Fibroblast of mammary gland (primary cell): ENCODE measurements around the gene RAB7A.
"Not testable (repeated sequence)": the region's sequence is repeated elsewhere in the genome, so short reads cannot be mapped to it uniquely, and the experiment has no call there.

Experiments used
- DNase-seq: peaks from one replicate; pipeline ENCODE4 v3.0.0-alpha.2; 2010; ENCODE audit warnings: low read depth
- H3K4me3 ChIP-seq: 2 replicates; pipeline ENCODE4 v1.5.1; 2011; ENCODE audit warnings: low read depth, mild to moderate bottlenecking, low read length, moderate library complexity; ENCODE audit not compliant: control insufficient read depth
- TF ChIP-seq, protein P1 (sequence below): conservative IDR thresholded peaks from 2 replicates; pipeline ENCODE4 v1.5.1; 2011; ENCODE audit warnings: low read depth, low read length, inconsistent platforms; ENCODE audit not compliant: control insufficient read depth, insufficient read depth

The RAB7A gene

DNA sequence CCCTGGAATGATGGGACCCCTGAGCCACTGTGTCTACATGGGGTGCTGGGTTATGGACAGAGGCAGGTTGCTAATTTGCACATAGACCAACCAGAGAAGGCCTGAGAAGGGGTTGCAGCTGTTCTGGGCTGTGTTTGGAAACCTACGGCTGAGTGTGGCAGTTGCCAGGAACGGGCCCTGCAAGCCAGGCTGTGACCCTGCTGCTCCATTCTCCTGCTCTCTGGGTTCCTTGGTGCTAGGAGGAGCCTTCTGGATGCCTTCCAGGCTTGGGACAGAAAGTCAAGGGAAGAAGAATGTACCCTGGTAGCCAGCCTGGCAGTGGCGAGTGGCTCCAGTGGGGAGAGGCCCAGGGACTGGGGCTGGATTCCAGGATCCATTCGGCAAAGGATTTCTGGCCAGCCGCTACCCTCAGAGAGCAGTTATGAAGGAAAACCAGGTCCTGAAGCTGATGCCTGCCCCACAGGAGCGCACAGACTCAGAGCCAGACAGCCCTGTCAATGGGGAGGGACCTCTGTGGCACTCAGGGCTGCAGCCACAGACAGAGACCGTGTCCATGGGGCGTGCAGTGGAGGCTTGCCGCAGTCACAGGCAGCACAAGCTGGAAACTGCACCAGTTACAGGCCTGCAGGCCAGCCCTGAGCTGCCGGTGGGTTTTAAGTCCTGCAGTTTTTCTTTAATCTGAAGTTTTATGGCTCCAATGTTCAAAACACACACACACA, 98.3 kb downstream of the RAB7A start:
- no peak for DNase-seq
- TF ChIP-seq, protein P1, sequence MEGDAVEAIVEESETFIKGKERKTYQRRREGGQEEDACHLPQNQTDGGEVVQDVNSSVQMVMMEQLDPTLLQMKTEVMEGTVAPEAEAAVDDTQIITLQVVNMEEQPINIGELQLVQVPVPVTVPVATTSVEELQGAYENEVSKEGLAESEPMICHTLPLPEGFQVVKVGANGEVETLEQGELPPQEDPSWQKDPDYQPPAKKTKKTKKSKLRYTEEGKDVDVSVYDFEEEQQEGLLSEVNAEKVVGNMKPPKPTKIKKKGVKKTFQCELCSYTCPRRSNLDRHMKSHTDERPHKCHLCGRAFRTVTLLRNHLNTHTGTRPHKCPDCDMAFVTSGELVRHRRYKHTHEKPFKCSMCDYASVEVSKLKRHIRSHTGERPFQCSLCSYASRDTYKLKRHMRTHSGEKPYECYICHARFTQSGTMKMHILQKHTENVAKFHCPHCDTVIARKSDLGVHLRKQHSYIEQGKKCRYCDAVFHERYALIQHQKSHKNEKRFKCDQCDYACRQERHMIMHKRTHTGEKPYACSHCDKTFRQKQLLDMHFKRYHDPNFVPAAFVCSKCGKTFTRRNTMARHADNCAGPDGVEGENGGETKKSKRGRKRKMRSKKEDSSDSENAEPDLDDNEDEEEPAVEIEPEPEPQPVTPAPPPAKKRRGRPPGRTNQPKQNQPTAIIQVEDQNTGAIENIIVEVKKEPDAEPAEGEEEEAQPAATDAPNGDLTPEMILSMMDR, result no peak
- no peak overlapping the region for H3K4me3 ChIP-seq

DNA sequence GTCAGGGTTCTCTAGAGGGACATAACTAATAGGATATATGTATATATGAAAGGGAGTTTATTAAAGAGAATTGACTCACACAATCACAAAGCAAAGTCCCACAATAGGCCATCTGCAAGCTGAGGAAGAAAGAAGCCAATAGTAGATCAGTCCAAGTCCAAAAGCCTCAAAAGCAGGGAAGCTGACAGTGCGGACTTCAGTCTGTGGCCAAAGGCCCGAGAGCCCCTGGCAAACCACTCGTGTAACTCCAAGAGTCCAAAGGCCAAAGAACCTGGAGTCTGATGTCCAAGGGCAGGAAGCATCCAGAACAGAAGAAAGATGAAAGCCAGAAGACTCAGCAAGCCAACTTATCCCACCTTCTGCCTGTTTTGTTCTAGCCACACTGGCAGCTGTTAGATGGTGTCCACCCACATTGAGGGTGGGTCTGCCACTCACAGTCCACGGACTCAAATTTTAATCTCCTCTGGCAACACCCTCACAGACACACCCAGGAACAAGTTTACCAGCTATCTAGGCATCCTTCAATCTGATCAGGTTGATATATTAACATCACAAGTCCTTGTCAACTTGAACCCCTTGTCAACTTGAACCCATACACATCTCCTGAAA, 99.2 kb downstream of the RAB7A start:
- H3K4me3 ChIP-seq, result no peak overlapping the region
- TF ChIP-seq, protein P1, result no peak
- DNase-seq, result no peak

DNA sequence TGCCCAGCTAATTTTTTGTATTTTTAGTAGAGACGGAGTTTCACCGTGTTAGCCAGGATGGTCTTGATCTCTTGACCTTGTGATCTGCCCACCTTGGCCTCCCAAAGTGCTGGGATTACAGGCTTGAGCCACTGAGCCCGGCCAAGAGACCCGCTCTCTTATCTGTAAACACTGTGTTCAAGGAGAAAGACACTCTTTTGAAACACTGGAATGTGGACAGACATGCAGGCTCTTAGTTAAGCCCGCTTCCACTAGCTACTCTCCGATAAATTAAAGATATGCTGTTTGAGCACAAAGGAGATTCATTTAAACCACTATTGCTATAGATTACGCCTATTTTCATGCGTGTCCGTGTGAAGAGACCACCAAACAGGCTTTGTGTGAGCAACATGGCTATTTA, 103.1 kb downstream of the RAB7A start:
- DNase-seq, H3K4me3 ChIP-seq: not testable (repeated sequence)

DNA sequence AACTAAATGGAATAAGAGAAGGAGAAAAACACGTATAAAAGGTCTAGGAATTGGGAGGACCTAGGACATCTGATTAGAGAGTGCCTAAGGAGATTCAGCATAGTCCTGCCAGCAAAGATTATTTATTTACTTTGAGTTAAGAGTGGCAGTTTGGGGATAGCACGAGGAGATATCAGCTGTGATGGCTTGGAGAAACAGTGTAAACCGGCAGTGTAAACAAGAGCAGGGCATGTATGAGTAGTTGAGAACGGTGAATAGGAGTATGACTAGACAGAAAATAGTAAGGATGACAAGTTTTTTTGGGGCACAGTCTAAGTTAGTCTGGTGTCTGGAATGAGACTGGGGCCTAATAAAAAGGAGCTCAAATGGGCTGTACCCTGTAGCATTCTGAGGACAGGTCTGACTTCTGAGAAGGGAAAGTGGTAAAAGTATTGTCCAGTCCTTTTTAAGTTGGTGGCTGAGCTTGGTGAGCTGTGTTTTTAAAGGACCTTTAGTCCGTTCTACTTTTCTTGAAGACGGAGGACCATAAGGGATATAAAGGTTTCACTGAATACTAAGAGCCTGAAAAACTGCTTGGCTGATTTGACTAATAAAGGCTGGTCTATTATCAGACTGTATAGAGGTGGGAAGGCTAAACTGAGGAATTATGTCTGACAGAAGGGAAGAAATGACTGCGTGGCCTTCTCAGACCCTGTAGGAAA, 104.1 kb downstream of the RAB7A start:
- not testable (repeated sequence) for DNase-seq, H3K4me3 ChIP-seq

DNA sequence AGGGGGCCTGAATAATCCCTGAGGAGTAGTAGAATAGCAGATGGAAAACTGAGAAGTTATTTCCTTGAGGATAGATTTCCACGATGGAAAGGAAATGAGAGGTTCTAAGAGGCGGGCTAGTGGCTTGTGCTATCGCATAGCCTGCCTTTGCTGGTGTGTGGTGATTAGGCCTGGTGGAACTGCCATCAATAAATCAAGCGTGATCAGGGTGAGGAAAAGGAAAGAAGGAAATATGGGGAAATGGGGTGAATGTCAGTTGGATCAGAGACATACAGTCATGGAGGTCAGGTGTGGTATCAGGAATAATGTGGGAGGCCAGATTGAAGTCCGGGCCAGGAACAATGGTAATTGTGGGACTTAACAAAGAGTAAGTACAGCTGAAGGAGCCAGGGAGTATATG, 104.8 kb downstream of the RAB7A start:
- H3K4me3 ChIP-seq, DNase-seq: not testable (repeated sequence)

DNA sequence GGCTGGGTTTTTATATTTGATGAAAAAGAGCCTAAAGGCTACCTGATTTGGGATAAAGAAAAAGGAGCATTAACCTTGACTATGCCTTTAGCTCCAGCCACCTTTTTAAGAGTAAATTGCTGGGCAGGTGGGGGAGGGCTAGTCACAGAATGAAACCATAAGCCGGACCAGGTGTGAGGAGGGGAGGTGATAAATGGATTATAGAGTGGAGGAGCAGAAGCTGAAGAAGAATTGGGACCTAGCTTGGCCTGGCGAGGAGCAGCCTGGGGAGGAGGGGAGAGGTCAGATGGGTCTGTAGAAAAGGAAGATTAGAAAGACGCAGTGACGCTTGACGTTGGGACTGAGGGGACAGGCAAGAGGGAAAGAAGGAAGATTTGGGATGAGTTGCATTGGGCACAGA, 107.0 kb downstream of the RAB7A start:
- not testable (repeated sequence) for H3K4me3 ChIP-seq, DNase-seq

DNA sequence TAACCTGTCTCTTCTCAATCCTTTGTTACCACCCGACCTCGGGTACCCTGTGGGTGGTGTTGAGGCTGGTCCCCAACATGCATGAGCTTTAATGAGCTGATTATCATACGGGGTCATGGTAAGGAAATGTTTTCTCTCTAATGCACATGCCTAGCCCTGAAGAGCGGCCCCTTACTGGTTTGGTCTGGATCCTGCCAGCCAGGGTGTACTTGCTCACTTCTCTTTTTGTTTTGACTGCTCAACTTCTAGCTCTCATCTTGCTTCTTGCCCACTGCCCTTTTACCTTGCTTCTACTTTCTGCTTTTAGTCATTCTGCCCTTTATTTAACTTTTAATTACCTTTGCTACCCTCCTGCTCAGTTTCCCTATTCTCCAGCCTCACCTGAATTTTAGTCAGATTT, 109.1 kb downstream of the RAB7A start:
- TF ChIP-seq, protein P1, result no peak
- DNase-seq, result no peak
- H3K4me3 ChIP-seq, result no peak overlapping the region

DNA sequence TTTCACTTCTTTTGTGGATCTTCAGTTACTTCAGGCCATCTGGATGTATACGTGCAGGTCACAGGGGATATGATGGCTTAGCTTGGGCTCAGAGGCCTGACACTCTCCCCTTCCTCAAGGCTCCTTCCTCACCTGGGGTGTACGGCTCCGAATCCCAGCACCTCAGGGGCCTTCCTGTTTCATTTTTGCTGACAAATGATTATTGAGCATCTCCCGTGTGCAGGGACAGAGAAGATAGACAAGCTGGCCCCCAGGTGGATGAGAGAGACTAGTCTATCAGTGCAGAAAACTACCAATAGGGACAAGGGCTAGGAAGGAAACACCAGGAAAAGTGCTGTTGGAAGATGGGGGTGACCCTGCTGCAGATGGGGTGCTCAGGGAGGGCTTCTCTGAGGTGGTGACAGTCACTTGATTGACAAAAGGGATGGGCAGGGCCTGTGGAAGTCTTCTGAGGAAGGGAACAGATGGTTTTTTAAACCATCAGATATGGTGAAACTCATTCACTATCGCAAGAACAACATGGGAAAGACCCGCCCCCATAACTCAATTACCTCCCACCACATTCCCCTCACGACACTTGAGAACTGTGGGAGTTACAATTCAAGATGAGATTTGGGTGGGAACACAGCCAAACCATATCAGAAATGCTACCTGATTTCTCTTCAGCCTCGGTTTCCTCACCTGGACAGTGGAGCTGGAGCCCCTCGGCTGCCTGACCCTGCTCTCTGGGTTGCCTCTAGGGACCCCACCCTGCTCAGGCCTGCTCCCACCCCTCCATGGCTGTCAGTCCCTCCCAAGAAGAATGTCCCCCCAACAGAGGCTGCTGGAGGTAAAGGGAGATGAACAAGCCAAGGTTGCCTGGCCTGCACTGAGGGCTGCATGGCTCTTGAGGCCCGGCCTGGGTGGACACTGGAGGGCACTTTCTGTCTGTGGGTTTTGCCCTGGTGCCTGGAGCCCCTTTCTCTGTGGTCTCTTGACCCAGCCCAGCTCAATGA, 116.2 kb downstream of the RAB7A start:
- no peak for DNase-seq
- TF ChIP-seq, protein P1, result no peak
- H3K4me3 ChIP-seq, result no peak overlapping the region
